ENCODE data around the gene ZNF844.

ZNF844 gene

DNA sequence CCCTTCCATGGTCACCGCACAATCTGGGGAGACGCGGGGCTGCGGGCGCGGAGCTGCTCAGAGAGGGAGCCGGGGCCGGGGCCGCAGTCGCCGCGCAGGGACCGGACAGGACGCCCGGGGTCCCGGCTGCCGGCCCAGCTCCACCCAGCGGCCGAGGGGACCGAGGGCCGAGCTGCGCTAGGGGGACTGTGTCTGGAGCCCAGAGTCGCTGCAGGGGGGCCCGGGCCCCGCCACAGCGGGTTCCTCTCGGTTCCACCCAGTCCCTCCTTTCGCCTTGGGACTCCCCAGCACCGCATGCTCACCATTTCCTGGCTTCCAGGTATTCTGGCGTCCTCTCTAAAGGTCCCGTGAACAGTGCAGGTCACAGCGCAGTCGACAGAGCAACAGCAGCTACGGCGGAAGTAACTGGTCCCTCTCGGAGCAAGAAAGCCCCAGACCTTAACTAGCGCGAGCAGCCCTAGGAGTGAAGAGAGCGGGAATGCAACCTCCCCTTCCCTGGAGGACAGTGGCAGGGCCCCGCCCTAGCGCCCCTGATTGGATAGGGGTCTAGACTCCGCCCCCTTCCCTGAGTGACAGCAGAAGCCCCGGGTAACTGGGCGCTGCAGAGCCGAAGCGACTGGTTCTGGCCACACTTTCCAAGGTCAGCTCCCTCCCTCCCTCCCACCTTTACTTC, 11.9 kb upstream of the ZNF844 start, which contains the start of gene ZNF878 (continued):
- TF ChIP-seq ZNF558 (tag by site-specific recombination; IDR thresholded peaks at IDR 0.05) = no peak
- no peak for TF ChIP-seq ZNF747 (tag by site-specific recombination; IDR thresholded peaks at IDR 0.05)
- no peak for TF ChIP-seq ZNF530 (tag by site-specific recombination; IDR thresholded peaks at IDR 0.05; ENCODE audit: low read depth)
- TF ChIP-seq TRIM28 (IDR thresholded peaks at IDR 0.05; ENCODE audit: borderline replicate concordance, low read length) = no peak
- no peak for TF ChIP-seq SETDB1 (IDR thresholded peaks at IDR 0.05; ENCODE audit: insufficient read length, low read length)
- TF ChIP-seq ZNF174 (tag by site-specific recombination; IDR thresholded peaks at IDR 0.05) = no peak
- TF ChIP-seq ZNF416 (tag by site-specific recombination; IDR thresholded peaks at IDR 0.05) = no peak
- peak; percentile 50; the same call in 1 of the 2 replicates for TF ChIP-seq ZXDB (tag by site-specific recombination; IDR thresholded peaks at IDR 0.05)
- no peak for TF ChIP-seq ZNF341 (tag by site-specific recombination; IDR thresholded peaks at IDR 0.05; ENCODE audit: low read depth)
- no peak for TF ChIP-seq ZNF549 (tag by site-specific recombination; IDR thresholded peaks at IDR 0.05)
- TF ChIP-seq ZFHX2 (tag by site-specific recombination; conservative IDR thresholded peaks at IDR 0.05) = no peak
- TF ChIP-seq WT1 (tag by site-specific recombination; IDR thresholded peaks at IDR 0.05) = no peak
- TF ChIP-seq ZNF140 (tag by site-specific recombination; IDR thresholded peaks at IDR 0.05) = no peak
- TF ChIP-seq, protein P1, sequence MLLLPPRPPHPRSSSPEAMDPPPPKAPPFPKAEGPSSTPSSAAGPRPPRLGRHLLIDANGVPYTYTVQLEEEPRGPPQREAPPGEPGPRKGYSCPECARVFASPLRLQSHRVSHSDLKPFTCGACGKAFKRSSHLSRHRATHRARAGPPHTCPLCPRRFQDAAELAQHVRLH (tag by site-specific recombination; IDR thresholded peaks at IDR 0.05) = no peak
- peak; percentile 56; the same call in 1 of the 2 replicates for TF ChIP-seq ZBTB48 (tag by site-specific recombination; IDR thresholded peaks at IDR 0.05)
- no peak for TF ChIP-seq ZFP3 (tag by site-specific recombination; IDR thresholded peaks at IDR 0.05; ENCODE audit: low read depth)
- TF ChIP-seq ZNF501 (tag by site-specific recombination; IDR thresholded peaks at IDR 0.05) = no peak
- TF ChIP-seq, protein P2, sequence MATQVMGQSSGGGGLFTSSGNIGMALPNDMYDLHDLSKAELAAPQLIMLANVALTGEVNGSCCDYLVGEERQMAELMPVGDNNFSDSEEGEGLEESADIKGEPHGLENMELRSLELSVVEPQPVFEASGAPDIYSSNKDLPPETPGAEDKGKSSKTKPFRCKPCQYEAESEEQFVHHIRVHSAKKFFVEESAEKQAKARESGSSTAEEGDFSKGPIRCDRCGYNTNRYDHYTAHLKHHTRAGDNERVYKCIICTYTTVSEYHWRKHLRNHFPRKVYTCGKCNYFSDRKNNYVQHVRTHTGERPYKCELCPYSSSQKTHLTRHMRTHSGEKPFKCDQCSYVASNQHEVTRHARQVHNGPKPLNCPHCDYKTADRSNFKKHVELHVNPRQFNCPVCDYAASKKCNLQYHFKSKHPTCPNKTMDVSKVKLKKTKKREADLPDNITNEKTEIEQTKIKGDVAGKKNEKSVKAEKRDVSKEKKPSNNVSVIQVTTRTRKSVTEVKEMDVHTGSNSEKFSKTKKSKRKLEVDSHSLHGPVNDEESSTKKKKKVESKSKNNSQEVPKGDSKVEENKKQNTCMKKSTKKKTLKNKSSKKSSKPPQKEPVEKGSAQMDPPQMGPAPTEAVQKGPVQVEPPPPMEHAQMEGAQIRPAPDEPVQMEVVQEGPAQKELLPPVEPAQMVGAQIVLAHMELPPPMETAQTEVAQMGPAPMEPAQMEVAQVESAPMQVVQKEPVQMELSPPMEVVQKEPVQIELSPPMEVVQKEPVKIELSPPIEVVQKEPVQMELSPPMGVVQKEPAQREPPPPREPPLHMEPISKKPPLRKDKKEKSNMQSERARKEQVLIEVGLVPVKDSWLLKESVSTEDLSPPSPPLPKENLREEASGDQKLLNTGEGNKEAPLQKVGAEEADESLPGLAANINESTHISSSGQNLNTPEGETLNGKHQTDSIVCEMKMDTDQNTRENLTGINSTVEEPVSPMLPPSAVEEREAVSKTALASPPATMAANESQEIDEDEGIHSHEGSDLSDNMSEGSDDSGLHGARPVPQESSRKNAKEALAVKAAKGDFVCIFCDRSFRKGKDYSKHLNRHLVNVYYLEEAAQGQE (tag by site-specific recombination; IDR thresholded peaks at IDR 0.05) = no peak
- TF ChIP-seq, protein P3, sequence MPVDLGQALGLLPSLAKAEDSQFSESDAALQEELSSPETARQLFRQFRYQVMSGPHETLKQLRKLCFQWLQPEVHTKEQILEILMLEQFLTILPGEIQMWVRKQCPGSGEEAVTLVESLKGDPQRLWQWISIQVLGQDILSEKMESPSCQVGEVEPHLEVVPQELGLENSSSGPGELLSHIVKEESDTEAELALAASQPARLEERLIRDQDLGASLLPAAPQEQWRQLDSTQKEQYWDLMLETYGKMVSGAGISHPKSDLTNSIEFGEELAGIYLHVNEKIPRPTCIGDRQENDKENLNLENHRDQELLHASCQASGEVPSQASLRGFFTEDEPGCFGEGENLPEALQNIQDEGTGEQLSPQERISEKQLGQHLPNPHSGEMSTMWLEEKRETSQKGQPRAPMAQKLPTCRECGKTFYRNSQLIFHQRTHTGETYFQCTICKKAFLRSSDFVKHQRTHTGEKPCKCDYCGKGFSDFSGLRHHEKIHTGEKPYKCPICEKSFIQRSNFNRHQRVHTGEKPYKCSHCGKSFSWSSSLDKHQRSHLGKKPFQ (tag by site-specific recombination; IDR thresholded peaks at IDR 0.05) = no peak
- TF ChIP-seq, protein P4, sequence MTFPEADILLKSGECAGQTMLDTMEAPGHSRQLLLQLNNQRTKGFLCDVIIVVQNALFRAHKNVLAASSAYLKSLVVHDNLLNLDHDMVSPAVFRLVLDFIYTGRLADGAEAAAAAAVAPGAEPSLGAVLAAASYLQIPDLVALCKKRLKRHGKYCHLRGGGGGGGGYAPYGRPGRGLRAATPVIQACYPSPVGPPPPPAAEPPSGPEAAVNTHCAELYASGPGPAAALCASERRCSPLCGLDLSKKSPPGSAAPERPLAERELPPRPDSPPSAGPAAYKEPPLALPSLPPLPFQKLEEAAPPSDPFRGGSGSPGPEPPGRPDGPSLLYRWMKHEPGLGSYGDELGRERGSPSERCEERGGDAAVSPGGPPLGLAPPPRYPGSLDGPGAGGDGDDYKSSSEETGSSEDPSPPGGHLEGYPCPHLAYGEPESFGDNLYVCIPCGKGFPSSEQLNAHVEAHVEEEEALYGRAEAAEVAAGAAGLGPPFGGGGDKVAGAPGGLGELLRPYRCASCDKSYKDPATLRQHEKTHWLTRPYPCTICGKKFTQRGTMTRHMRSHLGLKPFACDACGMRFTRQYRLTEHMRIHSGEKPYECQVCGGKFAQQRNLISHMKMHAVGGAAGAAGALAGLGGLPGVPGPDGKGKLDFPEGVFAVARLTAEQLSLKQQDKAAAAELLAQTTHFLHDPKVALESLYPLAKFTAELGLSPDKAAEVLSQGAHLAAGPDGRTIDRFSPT (tag by site-specific recombination; IDR thresholded peaks at IDR 0.05) = no peak
- TF ChIP-seq ZNF37A (tag by site-specific recombination; IDR thresholded peaks at IDR 0.05) = 0 out of 2 replicates have a peak, but pooled peaks have one; percentile 39
- TF ChIP-seq, protein P5, sequence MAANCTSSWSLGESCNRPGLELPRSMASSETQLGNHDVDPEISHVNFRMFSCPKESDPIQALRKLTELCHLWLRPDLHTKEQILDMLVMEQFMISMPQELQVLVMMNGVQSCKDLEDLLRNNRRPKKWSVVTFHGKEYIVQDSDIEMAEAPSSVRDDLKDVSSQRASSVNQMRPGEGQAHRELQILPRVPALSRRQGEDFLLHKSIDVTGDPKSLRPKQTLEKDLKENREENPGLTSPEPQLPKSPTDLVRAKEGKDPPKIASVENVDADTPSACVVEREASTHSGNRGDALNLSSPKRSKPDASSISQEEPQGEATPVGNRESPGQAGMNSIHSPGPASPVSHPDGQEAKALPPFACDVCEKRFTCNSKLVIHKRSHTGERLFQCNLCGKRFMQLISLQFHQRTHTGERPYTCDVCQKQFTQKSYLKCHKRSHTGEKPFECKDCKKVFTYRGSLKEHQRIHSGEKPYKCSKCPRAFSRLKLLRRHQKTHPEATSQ (tag by site-specific recombination; IDR thresholded peaks at IDR 0.05) = no peak
- TF ChIP-seq KLF10 (tag by site-specific recombination; IDR thresholded peaks at IDR 0.05) = no peak
- TF ChIP-seq ZBTB8A (tag by site-specific recombination; IDR thresholded peaks at IDR 0.05) = no peak
- TF ChIP-seq, protein P6, sequence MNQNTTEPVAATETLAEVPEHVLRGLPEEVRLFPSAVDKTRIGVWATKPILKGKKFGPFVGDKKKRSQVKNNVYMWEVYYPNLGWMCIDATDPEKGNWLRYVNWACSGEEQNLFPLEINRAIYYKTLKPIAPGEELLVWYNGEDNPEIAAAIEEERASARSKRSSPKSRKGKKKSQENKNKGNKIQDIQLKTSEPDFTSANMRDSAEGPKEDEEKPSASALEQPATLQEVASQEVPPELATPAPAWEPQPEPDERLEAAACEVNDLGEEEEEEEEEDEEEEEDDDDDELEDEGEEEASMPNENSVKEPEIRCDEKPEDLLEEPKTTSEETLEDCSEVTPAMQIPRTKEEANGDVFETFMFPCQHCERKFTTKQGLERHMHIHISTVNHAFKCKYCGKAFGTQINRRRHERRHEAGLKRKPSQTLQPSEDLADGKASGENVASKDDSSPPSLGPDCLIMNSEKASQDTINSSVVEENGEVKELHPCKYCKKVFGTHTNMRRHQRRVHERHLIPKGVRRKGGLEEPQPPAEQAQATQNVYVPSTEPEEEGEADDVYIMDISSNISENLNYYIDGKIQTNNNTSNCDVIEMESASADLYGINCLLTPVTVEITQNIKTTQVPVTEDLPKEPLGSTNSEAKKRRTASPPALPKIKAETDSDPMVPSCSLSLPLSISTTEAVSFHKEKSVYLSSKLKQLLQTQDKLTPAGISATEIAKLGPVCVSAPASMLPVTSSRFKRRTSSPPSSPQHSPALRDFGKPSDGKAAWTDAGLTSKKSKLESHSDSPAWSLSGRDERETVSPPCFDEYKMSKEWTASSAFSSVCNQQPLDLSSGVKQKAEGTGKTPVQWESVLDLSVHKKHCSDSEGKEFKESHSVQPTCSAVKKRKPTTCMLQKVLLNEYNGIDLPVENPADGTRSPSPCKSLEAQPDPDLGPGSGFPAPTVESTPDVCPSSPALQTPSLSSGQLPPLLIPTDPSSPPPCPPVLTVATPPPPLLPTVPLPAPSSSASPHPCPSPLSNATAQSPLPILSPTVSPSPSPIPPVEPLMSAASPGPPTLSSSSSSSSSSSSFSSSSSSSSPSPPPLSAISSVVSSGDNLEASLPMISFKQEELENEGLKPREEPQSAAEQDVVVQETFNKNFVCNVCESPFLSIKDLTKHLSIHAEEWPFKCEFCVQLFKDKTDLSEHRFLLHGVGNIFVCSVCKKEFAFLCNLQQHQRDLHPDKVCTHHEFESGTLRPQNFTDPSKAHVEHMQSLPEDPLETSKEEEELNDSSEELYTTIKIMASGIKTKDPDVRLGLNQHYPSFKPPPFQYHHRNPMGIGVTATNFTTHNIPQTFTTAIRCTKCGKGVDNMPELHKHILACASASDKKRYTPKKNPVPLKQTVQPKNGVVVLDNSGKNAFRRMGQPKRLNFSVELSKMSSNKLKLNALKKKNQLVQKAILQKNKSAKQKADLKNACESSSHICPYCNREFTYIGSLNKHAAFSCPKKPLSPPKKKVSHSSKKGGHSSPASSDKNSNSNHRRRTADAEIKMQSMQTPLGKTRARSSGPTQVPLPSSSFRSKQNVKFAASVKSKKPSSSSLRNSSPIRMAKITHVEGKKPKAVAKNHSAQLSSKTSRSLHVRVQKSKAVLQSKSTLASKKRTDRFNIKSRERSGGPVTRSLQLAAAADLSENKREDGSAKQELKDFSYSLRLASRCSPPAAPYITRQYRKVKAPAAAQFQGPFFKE (tag by site-specific recombination; IDR thresholded peaks at IDR 0.05; ENCODE audit: borderline replicate concordance) = no peak
- no peak for TF ChIP-seq ZNF623 (tag by site-specific recombination; IDR thresholded peaks at IDR 0.05)
